Ovary (tissue), 3 donors: ENCODE results near the gene CASP1.

Experiments used
- EP300 ChIP-seq: sonication (generic); formaldehyde crosslinking; IDR thresholded peaks from one replicate; pipeline ENCODE4 v1.6.1; 2017; ENCODE audit warnings: antibody characterized with exemption
- POLR2A ChIP-seq: fragments of 450-650 bp; IDR thresholded peaks from one replicate; pipeline ENCODE4 v1.6.1; 2017; ENCODE audit warnings: antibody characterized with exemption, mild to moderate bottlenecking, moderate library complexity
- TF ChIP-seq, protein P1 (sequence below), 3 donors: fragments of 450-650 bp in 2 of 3; fragments of 200-600 bp in 1 of 3; IDR thresholded peaks; one replicate each; pipeline versions ENCODE4 v1.5.1 to v1.8.0; 2016 to 2022; ENCODE audit warnings: antibody characterized with exemption in 3 of 3, mild to moderate bottlenecking in 1 of 3
- donor health status: DM: no; HTN: no; CAD: no.

DNA sequence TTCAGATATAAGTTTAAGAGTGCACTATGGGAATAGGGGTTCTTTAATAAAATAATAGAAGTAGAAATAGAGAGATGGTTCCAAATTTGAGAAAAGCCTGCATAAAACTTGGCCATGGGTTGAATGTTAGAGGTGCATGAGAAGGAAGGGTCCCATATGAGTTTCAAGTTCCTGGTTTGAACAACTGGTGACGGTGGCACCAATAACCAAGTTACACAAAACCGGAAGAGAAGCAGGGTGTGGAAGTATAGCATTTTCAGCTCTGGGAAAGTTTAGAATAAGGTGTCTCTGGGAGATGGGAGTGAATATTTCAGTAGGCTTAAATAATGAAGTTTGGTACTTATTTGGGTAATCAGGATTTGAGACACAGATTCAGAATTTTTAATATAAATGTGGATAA, 2.4 kb downstream of the CASP1 start:
- TF ChIP-seq POLR2A (no peak), EP300 (no peak)
- TF ChIP-seq, protein P1, sequence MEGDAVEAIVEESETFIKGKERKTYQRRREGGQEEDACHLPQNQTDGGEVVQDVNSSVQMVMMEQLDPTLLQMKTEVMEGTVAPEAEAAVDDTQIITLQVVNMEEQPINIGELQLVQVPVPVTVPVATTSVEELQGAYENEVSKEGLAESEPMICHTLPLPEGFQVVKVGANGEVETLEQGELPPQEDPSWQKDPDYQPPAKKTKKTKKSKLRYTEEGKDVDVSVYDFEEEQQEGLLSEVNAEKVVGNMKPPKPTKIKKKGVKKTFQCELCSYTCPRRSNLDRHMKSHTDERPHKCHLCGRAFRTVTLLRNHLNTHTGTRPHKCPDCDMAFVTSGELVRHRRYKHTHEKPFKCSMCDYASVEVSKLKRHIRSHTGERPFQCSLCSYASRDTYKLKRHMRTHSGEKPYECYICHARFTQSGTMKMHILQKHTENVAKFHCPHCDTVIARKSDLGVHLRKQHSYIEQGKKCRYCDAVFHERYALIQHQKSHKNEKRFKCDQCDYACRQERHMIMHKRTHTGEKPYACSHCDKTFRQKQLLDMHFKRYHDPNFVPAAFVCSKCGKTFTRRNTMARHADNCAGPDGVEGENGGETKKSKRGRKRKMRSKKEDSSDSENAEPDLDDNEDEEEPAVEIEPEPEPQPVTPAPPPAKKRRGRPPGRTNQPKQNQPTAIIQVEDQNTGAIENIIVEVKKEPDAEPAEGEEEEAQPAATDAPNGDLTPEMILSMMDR (IDR thresholded peaks at IDR 0.05): no peak
